ENCODE results near the gene PDIA6.

DNA sequence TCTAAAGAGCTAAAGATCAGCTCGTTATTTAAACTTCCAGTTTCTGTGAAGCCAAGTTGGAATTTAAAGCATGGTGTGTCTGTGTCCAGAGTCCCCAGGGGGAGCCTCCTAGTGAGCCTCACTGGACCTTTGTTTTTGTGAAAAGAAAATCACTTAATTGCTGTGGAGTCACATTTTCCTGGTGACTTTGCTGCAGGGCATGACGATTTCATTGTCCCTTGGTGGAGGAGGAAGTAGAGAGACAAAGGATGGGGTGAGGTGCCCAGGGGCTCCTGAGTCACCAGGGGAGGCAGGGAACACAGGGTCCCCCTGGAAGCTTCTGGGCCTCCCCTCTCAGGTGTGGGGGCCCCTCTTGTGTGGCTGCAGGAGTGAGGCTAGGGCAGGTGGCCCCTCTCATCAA, 71.4 kb downstream of the PDIA6 start:
- TF ChIP-seq, protein P1, sequence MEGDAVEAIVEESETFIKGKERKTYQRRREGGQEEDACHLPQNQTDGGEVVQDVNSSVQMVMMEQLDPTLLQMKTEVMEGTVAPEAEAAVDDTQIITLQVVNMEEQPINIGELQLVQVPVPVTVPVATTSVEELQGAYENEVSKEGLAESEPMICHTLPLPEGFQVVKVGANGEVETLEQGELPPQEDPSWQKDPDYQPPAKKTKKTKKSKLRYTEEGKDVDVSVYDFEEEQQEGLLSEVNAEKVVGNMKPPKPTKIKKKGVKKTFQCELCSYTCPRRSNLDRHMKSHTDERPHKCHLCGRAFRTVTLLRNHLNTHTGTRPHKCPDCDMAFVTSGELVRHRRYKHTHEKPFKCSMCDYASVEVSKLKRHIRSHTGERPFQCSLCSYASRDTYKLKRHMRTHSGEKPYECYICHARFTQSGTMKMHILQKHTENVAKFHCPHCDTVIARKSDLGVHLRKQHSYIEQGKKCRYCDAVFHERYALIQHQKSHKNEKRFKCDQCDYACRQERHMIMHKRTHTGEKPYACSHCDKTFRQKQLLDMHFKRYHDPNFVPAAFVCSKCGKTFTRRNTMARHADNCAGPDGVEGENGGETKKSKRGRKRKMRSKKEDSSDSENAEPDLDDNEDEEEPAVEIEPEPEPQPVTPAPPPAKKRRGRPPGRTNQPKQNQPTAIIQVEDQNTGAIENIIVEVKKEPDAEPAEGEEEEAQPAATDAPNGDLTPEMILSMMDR (IDR thresholded peaks at IDR 0.05), result no peak
- TF ChIP-seq POLR2A (IDR thresholded peaks at IDR 0.05), result no peak
